ENCODE results near the gene ASAP2.

The ASAP2 gene

GRCh38 chr2:9325428-9325827, 118.8 kb downstream of the ASAP2 start:
- H3K36me3 ChIP-seq (replicated peaks; ENCODE audit: insufficient read depth, low read length) = 0 out of 2 replicates have a peak, but pooled peaks cover 3% of the 10 kb centered on the region
- no peak overlapping the region for H3K4me3 ChIP-seq (ENCODE audit: low read length)
- no peak for DNase-seq
- H2AFZ ChIP-seq (ENCODE audit: low read length) = no peak overlapping the region
- no peaks in the 10 kb centered on the region for H3F3A ChIP-seq (ENCODE audit: insufficient read depth, low read length)
- no peaks in the 10 kb centered on the region for H3K79me2 ChIP-seq (ENCODE audit: low read length)
- H3K9ac ChIP-seq (ENCODE audit: low read length) = no peak overlapping the region
- H4K20me1 ChIP-seq (ENCODE audit: insufficient read depth, low read length) = no peaks in the 10 kb centered on the region
- no peak overlapping the region for H3K4me2 ChIP-seq (ENCODE audit: low read depth, low read length)
- H3K27me3 ChIP-seq (replicated peaks; ENCODE audit: insufficient read depth, low read length) = no peaks in the 10 kb centered on the region
- no peaks in the 10 kb centered on the region for H3K9me2 ChIP-seq (replicated peaks; ENCODE audit: insufficient read depth, low read length)
- no peak overlapping the region for H3K27ac ChIP-seq (ENCODE audit: low read length)
- H3K4me1 ChIP-seq (ENCODE audit: low read length) = no peaks in the 10 kb centered on the region
- TF ChIP-seq EZH2 (optimal IDR thresholded peaks at IDR 0.05; ENCODE audit: low read depth, low read length) (no peak), EZH2phosphoT487 (IDR thresholded peaks at IDR 0.05; ENCODE audit: low read length) (no peak)
- TF ChIP-seq, protein P1, sequence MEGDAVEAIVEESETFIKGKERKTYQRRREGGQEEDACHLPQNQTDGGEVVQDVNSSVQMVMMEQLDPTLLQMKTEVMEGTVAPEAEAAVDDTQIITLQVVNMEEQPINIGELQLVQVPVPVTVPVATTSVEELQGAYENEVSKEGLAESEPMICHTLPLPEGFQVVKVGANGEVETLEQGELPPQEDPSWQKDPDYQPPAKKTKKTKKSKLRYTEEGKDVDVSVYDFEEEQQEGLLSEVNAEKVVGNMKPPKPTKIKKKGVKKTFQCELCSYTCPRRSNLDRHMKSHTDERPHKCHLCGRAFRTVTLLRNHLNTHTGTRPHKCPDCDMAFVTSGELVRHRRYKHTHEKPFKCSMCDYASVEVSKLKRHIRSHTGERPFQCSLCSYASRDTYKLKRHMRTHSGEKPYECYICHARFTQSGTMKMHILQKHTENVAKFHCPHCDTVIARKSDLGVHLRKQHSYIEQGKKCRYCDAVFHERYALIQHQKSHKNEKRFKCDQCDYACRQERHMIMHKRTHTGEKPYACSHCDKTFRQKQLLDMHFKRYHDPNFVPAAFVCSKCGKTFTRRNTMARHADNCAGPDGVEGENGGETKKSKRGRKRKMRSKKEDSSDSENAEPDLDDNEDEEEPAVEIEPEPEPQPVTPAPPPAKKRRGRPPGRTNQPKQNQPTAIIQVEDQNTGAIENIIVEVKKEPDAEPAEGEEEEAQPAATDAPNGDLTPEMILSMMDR (IDR thresholded peaks at IDR 0.05; ENCODE audit: low read length) = no peak
- no peaks in the 10 kb centered on the region for H3K9me3 ChIP-seq (replicated peaks; ENCODE audit: insufficient read depth, low read length)

DNA sequence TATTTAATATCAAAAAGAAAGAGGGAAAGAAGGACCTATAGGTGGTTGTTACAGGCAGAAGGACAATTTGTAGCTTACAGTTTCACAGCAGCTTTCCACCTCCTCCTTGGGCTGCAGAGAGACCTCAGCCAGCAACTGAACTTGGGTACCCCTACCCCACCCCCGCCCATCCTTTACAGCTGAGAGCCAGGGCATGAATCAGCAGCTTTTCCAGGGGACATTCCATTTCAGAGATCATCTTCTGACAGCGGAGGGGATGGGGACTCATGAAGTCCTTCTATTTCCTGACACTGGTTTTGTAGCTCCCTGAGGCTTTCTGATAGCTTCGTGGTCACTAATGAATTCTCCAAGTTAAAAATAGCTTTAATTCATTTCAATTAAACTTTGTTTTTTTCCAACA, 120.4 kb downstream of the ASAP2 start:
- Histone ChIP-seq H3K4me3 (ENCODE audit: low read length) (no peak overlapping the region), H3K27ac (ENCODE audit: low read length) (no peak overlapping the region), H3K79me2 (ENCODE audit: low read length) (no peaks in the 10 kb centered on the region), H3F3A (ENCODE audit: insufficient read depth, low read length) (no peaks in the 10 kb centered on the region), H4K20me1 (ENCODE audit: insufficient read depth, low read length) (no peaks in the 10 kb centered on the region), H3K27me3 (replicated peaks; ENCODE audit: insufficient read depth, low read length) (no peaks in the 10 kb centered on the region), H3K4me1 (ENCODE audit: low read length) (no peaks in the 10 kb centered on the region), H2AFZ (ENCODE audit: low read length) (no peak overlapping the region), H3K4me2 (ENCODE audit: low read depth, low read length) (no peak overlapping the region), H3K9ac (ENCODE audit: low read length) (no peak overlapping the region), H3K9me2 (replicated peaks; ENCODE audit: insufficient read depth, low read length) (no peaks in the 10 kb centered on the region), H3K36me3 (replicated peaks; ENCODE audit: insufficient read depth, low read length) (0 out of 2 replicates have a peak, but pooled peaks cover 3% of the 10 kb centered on the region), H3K9me3 (replicated peaks; ENCODE audit: insufficient read depth, low read length) (no peaks in the 10 kb centered on the region)
- DNase-seq = no peak
- TF ChIP-seq EZH2 (optimal IDR thresholded peaks at IDR 0.05; ENCODE audit: low read depth, low read length) = no peak
- TF ChIP-seq, protein P1 (IDR thresholded peaks at IDR 0.05; ENCODE audit: low read length) = no peak
- TF ChIP-seq EZH2phosphoT487 (IDR thresholded peaks at IDR 0.05; ENCODE audit: low read length) = no peak

- TF ChIP-seq EZH2phosphoT487 (IDR thresholded peaks at IDR 0.05; ENCODE audit: low read length) (no peak), EZH2 (optimal IDR thresholded peaks at IDR 0.05; ENCODE audit: low read depth, low read length) (no peak)
- TF ChIP-seq, protein P1 (IDR thresholded peaks at IDR 0.05; ENCODE audit: low read length) = no peak
- Histone ChIP-seq H3K27me3 (replicated peaks; ENCODE audit: insufficient read depth, low read length) (no peaks in the 10 kb centered on the region), H2AFZ (ENCODE audit: low read length) (no peak overlapping the region), H4K20me1 (ENCODE audit: insufficient read depth, low read length) (no peaks in the 10 kb centered on the region), H3K79me2 (ENCODE audit: low read length) (no peaks in the 10 kb centered on the region), H3K4me3 (ENCODE audit: low read length) (no peak overlapping the region), H3K9me3 (replicated peaks; ENCODE audit: insufficient read depth, low read length) (no peaks in the 10 kb centered on the region), H3K27ac (ENCODE audit: low read length) (no peak overlapping the region), H3F3A (ENCODE audit: insufficient read depth, low read length) (no peaks in the 10 kb centered on the region), H3K4me1 (ENCODE audit: low read length) (no peaks in the 10 kb centered on the region), H3K4me2 (ENCODE audit: low read depth, low read length) (no peak overlapping the region), H3K9me2 (replicated peaks; ENCODE audit: insufficient read depth, low read length) (no peaks in the 10 kb centered on the region), H3K9ac (ENCODE audit: low read length) (no peak overlapping the region), H3K36me3 (replicated peaks; ENCODE audit: insufficient read depth, low read length) (0 out of 2 replicates have a peak, but pooled peaks cover 3% of the 10 kb centered on the region)
- DNase-seq = no peak
Observed at GRCh38 chr2:9327873-9328352, 121.3 kb downstream of the ASAP2 start.
